ENCODE measurements around the gene PEX11G. TPM values are rescaled to one million over a fixed set of nuclear protein-coding genes. Genes with fewer than 3 reads are reported as not detected.

PEX11G gene
- polyA plus RNA-seq, 2 of the 4 experiments (the other 2 are of a cell fraction) = 1.3 to 1.9 TPM

DNA sequence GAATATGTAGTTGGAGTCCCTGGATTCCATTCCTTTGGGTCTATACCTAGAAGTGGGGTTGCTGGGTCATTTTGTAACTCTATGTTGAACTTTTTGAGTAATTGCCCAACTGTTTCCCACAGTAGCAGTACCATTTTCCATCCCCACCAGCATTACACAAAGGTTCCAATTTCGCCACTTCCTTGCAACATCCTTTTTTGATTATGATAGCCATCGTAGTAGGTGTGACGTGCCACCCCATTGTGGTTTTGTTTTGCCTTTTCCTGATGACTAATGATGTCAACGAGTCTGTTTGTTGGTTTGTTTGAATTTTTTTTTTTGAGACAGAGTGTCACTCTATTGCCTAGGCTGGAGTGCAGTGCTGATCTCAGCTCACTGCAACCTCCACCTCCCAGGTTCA lies 3.3 kb upstream of the PEX11G start:
- Histone ChIP-seq H3K9me3 (no peaks in the 10 kb centered on the region), H3K4me3 (no peak overlapping the region), H3K4me2 (no peak overlapping the region), H3K27ac (no peak overlapping the region), H3K4me1 (peaks cover 7% of the 10 kb centered on the region)
- ChIA-PET CTCF (interaction anchor here (0.7 kb wide), 1 partner anchor 47 kb away, joined by 3 read pairs; no protein-coding TSS in a partner anchor), POLR2A (no interaction called here)
- 43% methylated on average over 4 of the region's 4 CpGs for WGBS (ENCODE audit: missing lambda C conversion rate)
- no peak for ATAC-seq
- no peak for TF ChIP-seq HDAC2 (IDR thresholded peaks at IDR 0.05)
- TF ChIP-seq RNF2 (IDR thresholded peaks at IDR 0.05; ENCODE audit: borderline replicate concordance, low read depth) = no peak
- no peak for TF ChIP-seq BHLHE40 (IDR thresholded peaks at IDR 0.05; ENCODE audit: low read depth, low read length)
- TF ChIP-seq FOSL2 (IDR thresholded peaks at IDR 0.05) = no peak
- no peak for TF ChIP-seq FOSL2 (CRISPR knock-in tag; IDR thresholded peaks at IDR 0.05)
- TF ChIP-seq FOXS1 (CRISPR knock-in tag; IDR thresholded peaks at IDR 0.05) = no peak
- no peak for TF ChIP-seq CEBPB (IDR thresholded peaks at IDR 0.05)
- DNase-seq (ENCODE audit: low read depth in 1 of 2, low spot score in 1 of 2) = no peak
- FAIRE-seq = no peak

DNA sequence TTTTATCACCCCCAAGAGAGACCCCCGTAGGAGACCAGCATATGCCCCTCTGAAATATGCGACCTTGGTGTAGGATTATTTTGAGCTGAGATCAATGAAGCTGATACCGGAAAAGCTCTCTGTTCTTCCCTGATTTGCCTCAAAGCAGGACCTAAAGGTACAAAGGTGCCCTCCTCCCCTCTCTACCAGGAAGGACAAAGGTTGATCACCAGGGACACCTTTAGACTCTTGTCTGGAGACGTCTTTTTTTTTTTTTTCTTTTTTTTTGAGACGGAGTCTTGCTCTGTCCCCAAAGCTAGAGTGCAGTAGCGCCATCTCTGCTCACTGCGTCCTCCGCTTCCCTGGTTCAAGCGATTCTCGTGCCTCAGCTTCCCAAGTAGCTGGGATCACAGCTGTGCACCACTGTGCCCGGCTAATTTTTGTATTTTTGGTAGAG lies 792 bp upstream of the PEX11G start:
- H3K4me1 ChIP-seq = peaks cover 7% of the 10 kb centered on the region
- FAIRE-seq = no peak
- DNase-seq (ENCODE audit: low read depth in 1 of 2, low spot score in 1 of 2) = no peak
- ChIA-PET POLR2A (interaction anchor here (0.7 kb wide), 1 partner anchor 123 kb away, joined by 4 read pairs; no protein-coding TSS in a partner anchor), CTCF (interaction anchor here (0.5 to 0.6 kb wide), 2 partner anchors 62 to 94 kb away, joined by 4 to 5 read pairs; no protein-coding TSS in a partner anchor)
- TF ChIP-seq EHMT2 (IDR thresholded peaks at IDR 0.05; ENCODE audit: low read depth) (no peak), NFE2L2 (conservative IDR thresholded peaks at IDR 0.05; ENCODE audit: low read length) (no peak), ZC3H11A (IDR thresholded peaks at IDR 0.05) (no peak), RARB (CRISPR knock-in tag; IDR thresholded peaks at IDR 0.05) (no peak), E2F6 (IDR thresholded peaks at IDR 0.05; ENCODE audit: borderline replicate concordance, low read depth) (no peak), KDM1A (IDR thresholded peaks at IDR 0.05; ENCODE audit: low read depth) (no peak), HDAC2 (IDR thresholded peaks at IDR 0.05) (no peak), RAD21 (conservative IDR thresholded peaks at IDR 0.05 in 1 of 2, IDR thresholded peaks at IDR 0.05 in 1 of 2) (no peak), NPAS2 (CRISPR knock-in tag; IDR thresholded peaks at IDR 0.05; ENCODE audit: borderline replicate concordance) (no peak), EHF (CRISPR knock-in tag; IDR thresholded peaks at IDR 0.05) (no peak), CBX8 (IDR thresholded peaks at IDR 0.05) (no peak), TP53 (CRISPR knock-in tag; IDR thresholded peaks at IDR 0.05) (no peak), RCOR1 (IDR thresholded peaks at IDR 0.05; ENCODE audit: low read depth, low read length) (no peak)
- TF ChIP-seq, protein P1, sequence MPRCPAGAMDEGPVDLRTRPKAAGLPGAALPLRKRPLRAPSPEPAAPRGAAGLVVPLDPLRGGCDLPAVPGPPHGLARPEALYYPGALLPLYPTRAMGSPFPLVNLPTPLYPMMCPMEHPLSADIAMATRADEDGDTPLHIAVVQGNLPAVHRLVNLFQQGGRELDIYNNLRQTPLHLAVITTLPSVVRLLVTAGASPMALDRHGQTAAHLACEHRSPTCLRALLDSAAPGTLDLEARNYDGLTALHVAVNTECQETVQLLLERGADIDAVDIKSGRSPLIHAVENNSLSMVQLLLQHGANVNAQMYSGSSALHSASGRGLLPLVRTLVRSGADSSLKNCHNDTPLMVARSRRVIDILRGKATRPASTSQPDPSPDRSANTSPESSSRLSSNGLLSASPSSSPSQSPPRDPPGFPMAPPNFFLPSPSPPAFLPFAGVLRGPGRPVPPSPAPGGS (IDR thresholded peaks at IDR 0.05) = no peak
- peak overlapping the region; percentile 80 for H3K4me2 ChIP-seq
- peak overlapping the region; percentile 84 to 94 for H3K27ac ChIP-seq
- ATAC-seq = no peak
- no peaks in the 10 kb centered on the region for H3K9me3 ChIP-seq
- WGBS (ENCODE audit: missing lambda C conversion rate) = 62% methylated on average over 6 of the region's 11 CpGs
- H3K4me3 ChIP-seq = no peak overlapping the region

- POLR2A ChIA-PET = no interaction called here
- TF ChIP-seq CEBPB (IDR thresholded peaks at IDR 0.05) (no peak), ESRRA (IDR thresholded peaks at IDR 0.05; ENCODE audit: borderline replicate concordance, low read length) (no peak), EHF (CRISPR knock-in tag; IDR thresholded peaks at IDR 0.05) (no peak), CHD4 (IDR thresholded peaks at IDR 0.05; ENCODE audit: borderline replicate concordance) (no peak), FOXS1 (CRISPR knock-in tag; IDR thresholded peaks at IDR 0.05) (no peak), BHLHE40 (IDR thresholded peaks at IDR 0.05; ENCODE audit: low read depth, low read length) (no peak), MAX (IDR thresholded peaks at IDR 0.05) (no peak), FOSL2 (IDR thresholded peaks at IDR 0.05) (no peak), FOSL2 (CRISPR knock-in tag; IDR thresholded peaks at IDR 0.05) (no peak), GATA3 (IDR thresholded peaks at IDR 0.05; ENCODE audit: borderline replicate concordance) (no peak), HOXB13 (CRISPR knock-in tag; IDR thresholded peaks at IDR 0.05; ENCODE audit: low read depth) (no peak), ELK1 (IDR thresholded peaks at IDR 0.05; ENCODE audit: low read depth, low read length) (no peak), NFE2L2 (conservative IDR thresholded peaks at IDR 0.05; ENCODE audit: low read length) (no peak), CHD2 (IDR thresholded peaks at IDR 0.05; ENCODE audit: low read length, partially characterized antibody) (no peak), ZNF302 (CRISPR knock-in tag; IDR thresholded peaks at IDR 0.05) (no peak)
- TF ChIP-seq, protein P2, sequence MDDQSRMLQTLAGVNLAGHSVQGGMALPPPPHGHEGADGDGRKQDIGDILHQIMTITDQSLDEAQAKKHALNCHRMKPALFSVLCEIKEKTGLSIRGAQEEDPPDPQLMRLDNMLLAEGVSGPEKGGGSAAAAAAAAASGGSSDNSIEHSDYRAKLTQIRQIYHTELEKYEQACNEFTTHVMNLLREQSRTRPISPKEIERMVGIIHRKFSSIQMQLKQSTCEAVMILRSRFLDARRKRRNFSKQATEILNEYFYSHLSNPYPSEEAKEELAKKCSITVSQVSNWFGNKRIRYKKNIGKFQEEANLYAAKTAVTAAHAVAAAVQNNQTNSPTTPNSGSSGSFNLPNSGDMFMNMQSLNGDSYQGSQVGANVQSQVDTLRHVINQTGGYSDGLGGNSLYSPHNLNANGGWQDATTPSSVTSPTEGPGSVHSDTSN (IDR thresholded peaks at IDR 0.05) = no peak
Measured at GRCh38 chr19:7486923-7487322, 1.9 kb downstream of the PEX11G start.

More at GRCh38 chr19:7486923-7487322, 1.9 kb downstream of the PEX11G start:
- ATAC-seq = no peak
- Histone ChIP-seq H3K4me3 (no peak overlapping the region), H3K4me2 (no peak overlapping the region), H3K4me1 (peaks cover 7% of the 10 kb centered on the region), H3K9me3 (no peaks in the 10 kb centered on the region), H3K27ac (no peak overlapping the region)
- FAIRE-seq = no peak
- DNase-seq (ENCODE audit: low read depth in 1 of 2, low spot score in 1 of 2) = no peak
- CTCF ChIA-PET = interaction anchor here (1.3 kb wide), 1 partner anchor 10 kb away, joined by 3 read pairs; a partner anchor contains a TSS
- WGBS (ENCODE audit: missing lambda C conversion rate) = 72% methylated on average over 2 of the region's 2 CpGs
